ENCODE measurements around the gene HOXC9.

DNA sequence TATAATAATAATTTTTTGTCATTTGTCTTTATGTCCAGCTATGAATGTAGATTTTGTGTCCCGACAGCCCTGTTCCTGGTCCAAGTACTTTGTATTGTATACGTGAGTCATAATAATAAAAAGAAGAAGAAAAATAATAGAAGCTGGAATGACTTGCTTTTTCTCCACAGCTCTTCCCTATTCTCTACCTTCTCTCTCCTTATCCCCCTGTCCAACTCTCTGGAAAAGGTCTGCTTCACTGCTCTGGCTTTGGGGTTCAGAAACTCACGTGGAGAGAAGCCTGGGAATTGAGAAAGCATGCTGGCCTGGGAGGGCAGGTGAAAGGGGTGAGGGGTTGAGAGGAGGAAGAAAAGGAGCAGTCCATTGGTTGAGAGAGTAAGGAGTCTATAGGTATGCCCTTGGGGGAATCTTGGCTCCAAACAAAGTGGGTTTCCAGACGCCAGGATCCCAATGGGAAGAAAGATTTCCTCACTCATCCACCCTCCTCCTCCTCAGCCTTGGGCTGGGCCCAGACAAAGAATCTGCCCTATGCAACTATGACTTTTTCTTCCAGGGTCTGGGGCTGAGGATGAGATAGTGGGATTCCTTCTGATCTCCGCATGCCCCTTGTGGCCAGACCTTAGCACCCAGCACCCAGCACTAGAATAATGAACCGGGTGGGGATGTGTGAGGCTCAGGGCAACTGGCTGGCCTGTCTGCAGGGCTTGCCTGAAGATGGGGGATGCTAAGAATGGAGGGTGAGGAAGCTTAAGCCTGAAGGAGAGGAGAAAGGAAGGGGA, 12.9 kb downstream of the HOXC9 start:
- TF ChIP-seq, protein P1, sequence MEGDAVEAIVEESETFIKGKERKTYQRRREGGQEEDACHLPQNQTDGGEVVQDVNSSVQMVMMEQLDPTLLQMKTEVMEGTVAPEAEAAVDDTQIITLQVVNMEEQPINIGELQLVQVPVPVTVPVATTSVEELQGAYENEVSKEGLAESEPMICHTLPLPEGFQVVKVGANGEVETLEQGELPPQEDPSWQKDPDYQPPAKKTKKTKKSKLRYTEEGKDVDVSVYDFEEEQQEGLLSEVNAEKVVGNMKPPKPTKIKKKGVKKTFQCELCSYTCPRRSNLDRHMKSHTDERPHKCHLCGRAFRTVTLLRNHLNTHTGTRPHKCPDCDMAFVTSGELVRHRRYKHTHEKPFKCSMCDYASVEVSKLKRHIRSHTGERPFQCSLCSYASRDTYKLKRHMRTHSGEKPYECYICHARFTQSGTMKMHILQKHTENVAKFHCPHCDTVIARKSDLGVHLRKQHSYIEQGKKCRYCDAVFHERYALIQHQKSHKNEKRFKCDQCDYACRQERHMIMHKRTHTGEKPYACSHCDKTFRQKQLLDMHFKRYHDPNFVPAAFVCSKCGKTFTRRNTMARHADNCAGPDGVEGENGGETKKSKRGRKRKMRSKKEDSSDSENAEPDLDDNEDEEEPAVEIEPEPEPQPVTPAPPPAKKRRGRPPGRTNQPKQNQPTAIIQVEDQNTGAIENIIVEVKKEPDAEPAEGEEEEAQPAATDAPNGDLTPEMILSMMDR (IDR thresholded peaks at IDR 0.05): no peak
- TF ChIP-seq POLR2AphosphoS5 (IDR thresholded peaks at IDR 0.05): no peak
